KBM-7 (cell line): ENCODE measurements around the gene ADGRL3.

Experiments
- DNase-seq: peaks from one replicate; pipeline ENCODE4 v3.0.0-alpha.2; 2015
- in situ Hi-C: fragments of 300-500 bp; cut with MboI; formaldehyde crosslinking; loops from 2 replicates; pipeline ENCODE4 v1.14.3; 2020; ENCODE audit warnings: low sequenced_read_pairs, low pct_unique_long_range_greater_than_20kb, mixed read lengths

ADGRL3 gene

GRCh38 chr4:62058571-62058970 is 858.4 kb downstream of the ADGRL3 start:
- DNase-seq, result no peak
- in situ Hi-C loops, result no loop called here

GRCh38 chr4:62070291-62070852 is 870.2 kb downstream of the ADGRL3 start:
- in situ Hi-C loops, result no loop called here
- no peak for DNase-seq

DNA sequence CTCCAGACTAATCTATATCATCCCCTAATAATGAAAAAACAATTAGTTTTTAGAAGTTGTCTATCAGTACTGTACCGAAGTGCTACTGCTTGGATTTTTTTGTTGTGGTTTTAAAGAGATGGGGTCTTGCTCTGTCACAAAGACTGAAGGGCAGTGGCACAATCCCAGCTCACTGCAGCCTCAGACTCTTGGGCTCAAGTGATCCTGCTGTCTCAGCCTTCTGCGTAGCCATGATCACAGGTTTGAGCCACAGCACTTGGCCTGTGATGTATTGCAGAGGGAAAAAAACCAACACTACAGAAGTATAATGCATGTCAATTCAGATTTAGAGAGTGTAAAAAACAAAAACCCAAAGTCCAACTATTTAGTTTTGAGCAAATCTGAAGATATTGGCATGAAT is 875.0 kb downstream of the ADGRL3 start:
- DNase-seq, result no peak
- in situ Hi-C loops, result no loop called here

DNA sequence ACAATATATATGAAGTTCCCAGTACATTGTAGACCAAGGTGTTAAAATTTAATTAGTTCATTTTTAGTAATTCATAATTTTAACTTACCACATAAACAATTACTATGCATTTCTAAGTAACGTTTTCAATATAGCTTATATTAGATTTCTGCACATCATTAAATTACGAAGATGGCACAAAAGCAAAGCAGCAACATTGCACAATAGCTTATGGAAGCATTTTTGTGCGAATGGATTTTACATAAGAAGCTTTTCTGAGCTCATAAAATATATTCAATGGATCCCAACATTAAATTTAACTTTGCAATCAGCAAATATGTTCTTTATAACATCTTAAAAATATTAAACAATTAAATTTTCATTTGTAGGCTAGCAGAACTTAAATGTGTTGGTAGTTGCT is 875.4 kb downstream of the ADGRL3 start:
- in situ Hi-C loops, result no loop called here
- DNase-seq, result no peak

DNA sequence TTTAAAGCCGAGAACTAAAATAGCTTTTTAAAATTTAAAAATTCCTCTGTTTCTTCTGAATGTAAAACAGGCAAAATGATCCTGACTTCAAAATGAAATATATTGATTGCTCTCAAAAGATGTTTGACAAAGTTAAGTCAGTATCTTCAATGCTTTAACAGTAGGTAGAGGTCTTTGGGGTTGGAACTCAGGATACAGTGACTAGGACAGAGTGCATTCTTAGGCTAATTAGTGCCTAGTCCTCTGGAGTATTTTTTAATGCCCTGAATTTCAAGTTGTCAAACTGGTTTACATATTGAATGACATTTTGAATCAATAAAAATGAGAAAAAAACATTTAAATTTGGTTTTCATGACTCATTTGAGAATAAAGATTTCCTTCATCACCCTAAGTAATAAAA is 877.3 kb downstream of the ADGRL3 start:
- in situ Hi-C loops, result no loop called here
- DNase-seq, result no peak

DNA sequence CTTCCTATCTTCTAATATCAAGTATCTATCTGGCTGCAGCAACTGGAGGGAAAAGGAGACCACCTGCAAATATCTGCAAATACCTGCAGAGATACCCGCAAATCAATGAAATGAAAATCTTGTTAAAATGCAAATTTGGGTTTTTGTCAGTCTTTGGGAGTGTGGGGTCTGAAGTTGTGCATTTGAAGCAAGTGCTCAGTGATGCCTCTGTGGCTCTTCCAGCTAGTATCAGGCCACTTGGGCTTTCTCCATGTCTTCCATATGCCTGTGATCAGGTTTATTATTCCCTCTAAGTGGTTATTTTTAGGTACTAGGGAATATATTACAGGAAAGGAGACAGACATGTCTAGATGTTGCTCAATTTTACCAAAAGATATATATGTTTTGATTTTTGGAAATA is 880.3 kb downstream of the ADGRL3 start:
- in situ Hi-C loops, result no loop called here
- DNase-seq, result no peak

DNA sequence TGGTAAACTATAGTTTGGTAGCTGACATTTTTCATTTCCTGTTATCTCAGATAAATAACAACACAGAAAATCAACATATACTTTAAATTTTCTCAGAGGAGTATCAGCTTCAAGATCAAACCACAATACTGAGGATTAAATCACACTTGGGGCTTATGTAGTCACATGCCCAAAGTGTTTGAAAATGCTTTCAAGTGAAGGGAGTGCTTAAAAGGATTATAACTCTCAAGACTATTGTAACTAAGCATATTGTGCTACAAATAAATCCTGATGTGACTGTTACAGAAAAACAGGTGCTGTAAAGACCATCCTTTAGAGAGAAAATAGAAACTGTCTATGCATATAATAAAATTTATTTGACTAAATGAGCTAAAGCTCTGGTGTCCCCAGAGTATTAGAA is 887.6 kb downstream of the ADGRL3 start:
- in situ Hi-C loops, result no loop called here
- DNase-seq, result no peak

GRCh38 chr4:62093735-62094134 is 893.6 kb downstream of the ADGRL3 start:
- DNase-seq, result no peak
- in situ Hi-C loops, result no loop called here

- no peak for DNase-seq
- in situ Hi-C loops, result no loop called here
These were observed 896.8 kb downstream of the ADGRL3 start for GRCh38 chr4:62096881-62097280.

GRCh38 chr4:62115216-62115615 is 915.1 kb downstream of the ADGRL3 start:
- no peak for DNase-seq
- in situ Hi-C loops, result no loop called here

DNA sequence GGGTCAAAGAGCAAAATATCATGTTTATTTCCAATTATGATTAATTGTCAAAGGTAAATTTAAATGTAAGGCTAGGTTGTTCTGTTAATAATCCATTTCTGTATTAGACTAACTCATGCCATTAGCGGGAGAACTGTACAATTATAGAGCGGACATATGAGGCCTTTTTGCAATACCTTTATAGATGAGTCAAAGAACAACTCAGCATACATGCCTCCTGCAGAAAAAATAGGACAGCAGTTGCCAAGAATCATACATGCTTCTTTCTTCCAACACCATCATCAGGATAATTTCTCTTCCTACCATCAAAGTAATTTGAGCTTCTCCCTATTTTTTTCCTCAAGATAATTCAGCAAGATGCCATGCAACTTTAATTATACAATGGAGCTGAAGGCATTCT is 917.8 kb downstream of the ADGRL3 start:
- in situ Hi-C loops, result no loop called here

DNA sequence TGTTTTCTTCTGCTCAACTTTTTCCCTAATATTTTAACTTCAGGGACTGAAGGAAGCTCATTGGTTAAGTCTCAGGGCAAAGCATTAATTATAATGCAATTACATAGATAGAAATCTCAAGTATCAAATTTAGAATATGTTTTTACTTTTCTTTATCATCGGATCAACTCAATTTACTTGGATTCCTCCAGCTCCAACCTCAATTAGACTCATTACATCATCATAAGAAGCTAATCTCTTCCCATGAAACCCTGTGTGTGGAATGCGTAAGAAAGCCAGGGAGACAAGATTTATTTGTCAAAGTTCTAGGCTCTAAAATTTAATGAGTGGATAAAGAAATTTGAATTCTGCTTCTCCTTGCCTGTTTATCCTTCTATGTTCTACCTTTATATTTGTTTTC is 918.4 kb downstream of the ADGRL3 start:
- in situ Hi-C loops, result no loop called here

More for the DNA sequence above, 917.8 kb downstream of the ADGRL3 start:
- no peak for DNase-seq

DNA sequence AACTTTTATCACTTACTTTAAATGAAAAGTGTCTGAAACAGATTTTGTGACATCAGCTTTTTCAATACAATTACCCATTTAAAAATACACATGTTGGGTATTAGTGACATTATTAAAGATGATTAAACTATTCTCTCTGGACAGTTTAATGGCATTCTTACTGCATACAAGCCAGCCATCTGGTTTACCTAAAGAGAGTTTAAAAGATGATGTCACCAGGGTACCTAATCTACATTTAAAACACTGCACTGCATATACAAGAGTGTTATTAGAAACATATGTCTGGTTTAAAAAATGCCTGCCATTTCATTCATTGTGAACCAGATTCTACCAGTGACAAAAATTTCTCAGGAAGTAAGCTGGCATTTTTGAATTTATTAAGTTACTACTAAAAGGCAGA is 919.1 kb downstream of the ADGRL3 start:
- in situ Hi-C loops, result no loop called here
- no peak for DNase-seq

More for the DNA sequence above, 918.4 kb downstream of the ADGRL3 start:
- DNase-seq, result no peak

DNA sequence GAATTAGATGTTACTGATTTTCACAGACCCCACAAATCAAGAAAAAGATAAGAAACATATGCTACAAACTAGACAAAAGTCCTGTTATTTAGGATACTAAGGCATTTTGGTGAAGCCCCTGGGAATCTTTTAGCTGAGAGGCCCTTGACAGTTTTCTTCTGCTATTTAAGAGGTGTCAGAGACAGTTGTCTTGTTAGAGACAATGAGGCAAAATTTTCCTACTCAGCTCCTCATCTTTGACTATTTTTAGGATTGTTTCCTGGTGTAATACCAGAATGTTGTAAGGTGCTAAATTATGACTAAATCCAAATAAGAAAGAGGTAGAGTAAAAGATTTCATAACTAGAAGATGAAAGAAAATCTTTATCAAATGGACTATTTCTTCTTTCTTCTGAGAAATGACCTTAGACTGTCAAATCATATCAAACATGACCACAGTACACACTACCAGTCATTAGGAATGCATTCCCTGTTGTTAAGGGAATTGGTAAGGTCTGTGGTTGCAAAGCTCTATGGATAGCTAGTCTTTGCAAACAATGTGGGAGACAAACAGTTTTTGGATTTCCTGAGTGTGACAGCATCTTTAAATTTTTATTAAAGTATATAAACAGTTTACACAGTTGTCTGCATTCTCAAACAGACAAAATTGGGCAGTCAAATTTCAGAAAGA is 926.1 kb downstream of the ADGRL3 start:
- in situ Hi-C loops, result no loop called here

More for the DNA sequence above, 926.1 kb downstream of the ADGRL3 start:
- no peak for DNase-seq
